GM18909 (cell line): ENCODE measurements around the gene NDUFA13.

Experiments
- ATAC-seq: cut with Tn5 transposase; IDR thresholded peaks from one replicate; pipeline ENCODE4 v1.9.1; 2021; ENCODE audit warnings: mild to moderate bottlenecking; ENCODE audit not compliant: unreplicated experiment, poor library complexity

The NDUFA13 gene

DNA sequence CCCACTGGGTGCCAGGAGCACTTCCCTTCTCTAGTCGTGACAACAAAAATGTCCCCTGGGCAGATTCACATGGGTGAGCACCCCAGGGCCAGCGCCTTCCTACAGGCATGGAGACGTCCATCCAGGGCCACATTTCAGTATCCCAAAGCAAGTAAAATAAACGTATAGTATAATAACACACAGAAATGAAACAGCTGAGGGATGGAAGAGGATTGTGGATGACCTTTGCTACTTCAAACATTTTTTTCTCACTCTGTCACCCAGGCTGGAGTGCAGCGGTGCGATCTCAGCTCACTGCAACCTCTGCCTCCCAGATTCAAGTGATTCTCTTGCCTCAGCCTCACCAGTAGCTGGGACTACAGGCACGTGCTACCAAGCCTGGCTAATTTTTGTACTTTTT lies 50.3 kb downstream of the NDUFA13 start:
- ATAC-seq: no peak

DNA sequence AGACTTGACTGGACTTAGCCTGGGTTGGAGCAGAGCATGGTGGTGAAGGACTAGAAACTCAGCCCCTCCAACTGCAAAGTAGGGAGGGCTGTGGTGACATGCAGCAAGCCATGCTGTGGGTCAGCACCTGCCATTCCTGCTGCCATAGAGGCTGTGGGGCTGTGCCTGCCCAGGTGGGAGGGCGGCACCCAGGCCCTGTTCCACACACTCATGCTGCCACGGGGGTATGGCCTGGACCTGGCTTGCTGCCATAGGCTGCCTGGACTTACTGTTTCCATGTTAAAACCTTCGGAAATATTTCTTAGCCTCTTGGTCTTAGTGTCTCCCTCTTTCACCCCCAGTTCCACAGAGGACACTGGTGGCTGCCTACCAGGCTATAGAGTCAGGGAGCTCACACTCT lies 51.4 kb downstream of the NDUFA13 start:
- ATAC-seq: no peak

DNA sequence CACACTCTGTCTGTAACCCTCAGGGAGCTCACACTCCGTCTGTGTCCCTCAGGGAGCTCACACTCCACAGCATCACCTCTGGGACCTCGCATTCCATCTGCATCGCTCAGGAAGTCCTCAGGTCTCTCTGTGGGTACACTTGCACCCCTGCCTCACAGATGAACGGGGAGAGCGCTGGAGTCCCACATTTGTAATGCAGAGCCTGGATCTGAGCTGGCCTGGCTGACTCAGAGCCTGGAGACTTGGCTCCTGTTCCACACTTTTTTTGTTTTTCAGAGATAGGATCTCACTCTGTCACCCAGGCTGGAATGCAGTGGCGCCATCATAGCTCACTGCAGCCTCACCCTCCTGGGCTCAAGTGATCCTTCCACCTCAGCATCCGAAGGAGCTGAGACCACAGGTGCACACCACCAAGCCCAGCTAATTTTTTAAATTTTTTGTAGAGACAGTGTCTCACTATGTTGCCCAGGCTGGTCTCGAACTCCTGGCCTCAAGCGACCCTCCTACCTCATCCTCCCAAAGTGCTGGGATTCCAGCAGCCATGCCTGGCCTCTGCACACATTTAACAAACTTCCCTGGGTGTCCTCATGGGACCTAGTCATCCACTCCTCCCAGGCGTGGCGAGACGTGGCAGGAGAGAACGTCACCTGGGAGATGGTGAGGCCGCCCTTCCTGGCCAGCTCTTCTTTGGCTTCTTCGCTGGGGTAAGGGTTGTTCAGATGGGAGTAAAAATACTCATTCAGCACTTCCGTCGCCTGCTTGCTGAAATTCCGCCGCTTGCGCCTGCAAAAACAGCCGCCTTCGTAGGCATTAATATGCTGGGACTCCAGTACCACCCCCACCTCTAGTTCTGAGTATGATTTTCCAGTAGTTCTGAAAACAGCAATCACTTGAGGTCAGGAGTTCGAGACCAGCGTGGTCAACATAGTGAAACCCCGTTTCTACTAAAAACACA lies 53.1 kb downstream of the NDUFA13 start:
- no peak for ATAC-seq

DNA sequence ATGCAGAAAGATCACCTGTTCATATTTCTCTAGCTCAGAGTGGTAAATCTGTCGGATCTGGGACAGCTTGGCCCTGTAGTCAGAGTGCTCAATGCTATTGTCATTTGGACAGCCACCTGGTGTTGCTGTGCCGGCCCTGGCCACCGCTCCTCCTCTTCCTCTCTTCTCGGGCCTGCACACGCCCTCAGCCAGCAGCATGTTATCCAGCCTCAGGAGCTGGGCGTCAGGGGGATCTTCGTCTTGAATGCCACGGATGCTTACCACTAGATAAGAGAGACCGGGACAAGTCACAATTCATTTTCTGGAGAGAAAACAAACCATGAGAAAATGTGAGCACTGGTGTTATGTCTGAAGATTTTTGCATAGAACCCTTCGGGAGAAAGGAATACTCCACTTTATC lies 54.5 kb downstream of the NDUFA13 start:
- no peak for ATAC-seq

DNA sequence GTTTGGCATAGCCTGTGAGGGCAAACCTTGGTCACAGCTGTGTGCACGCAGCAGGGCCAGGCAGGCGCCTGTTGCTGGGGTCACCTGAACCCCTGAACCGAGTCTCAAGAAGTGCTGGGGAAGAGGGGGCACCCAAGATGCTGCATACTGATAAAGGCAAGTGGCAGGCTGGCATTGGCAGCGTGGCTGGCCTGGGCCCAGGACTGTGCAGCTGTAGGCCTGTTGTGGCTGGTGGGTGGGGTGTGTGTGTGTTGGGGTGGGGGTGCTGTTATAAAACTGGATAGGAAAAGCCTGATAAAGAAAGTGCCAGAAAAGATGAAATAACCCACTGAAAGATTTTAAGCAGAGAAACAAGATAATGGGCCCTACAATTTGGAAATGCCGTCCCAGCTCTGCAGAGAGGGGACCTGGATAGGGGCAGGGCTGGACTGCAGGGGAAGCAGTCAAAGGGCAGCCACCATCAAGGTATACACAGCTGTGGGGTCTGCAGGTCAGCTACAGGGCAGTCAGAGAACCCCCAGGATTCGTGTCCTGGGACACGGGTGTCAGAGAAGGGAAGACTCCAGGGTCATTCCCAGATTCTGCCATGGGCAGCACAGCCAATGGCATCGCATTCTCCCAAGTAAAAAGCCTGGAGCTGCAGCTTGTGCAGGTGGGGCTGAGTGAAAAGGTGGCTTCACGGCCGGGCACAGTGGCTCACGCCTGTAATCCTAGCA lies 55.2 kb downstream of the NDUFA13 start:
- no peak for ATAC-seq

DNA sequence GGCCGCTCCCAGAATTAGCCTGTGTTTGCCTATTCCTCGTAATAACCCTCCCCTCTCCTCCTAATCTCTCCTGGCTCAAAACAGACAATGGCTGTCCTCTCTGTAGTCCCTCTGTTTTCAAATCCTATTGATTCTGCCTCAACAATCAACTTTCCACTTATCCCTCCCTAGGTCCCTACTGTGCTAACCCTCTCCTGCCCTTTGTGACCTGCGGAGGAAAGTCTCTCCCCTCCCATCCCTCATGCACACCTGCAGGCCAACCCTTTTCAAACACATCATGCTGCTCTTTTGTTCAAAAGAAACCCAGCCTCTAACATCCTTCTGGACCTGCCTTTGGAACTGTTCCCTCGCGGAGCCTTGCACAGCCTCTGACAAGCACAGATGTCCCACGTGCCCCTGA lies 59.4 kb downstream of the NDUFA13 start:
- no peak for ATAC-seq
